WTC11 (cell line): Measurements from ENCODE around the gene PSMC3. TPM values are rescaled to one million over a fixed set of nuclear protein-coding genes. Genes with fewer than 3 reads are reported as not detected.

Experiments
- ATAC-seq: fragments of 200-7000 bp; cut with Tn5 transposase; 2 replicates; pipeline ENCODE4 v1.10.0; 2021; ENCODE audit warnings: mild to moderate bottlenecking, moderate library complexity
- CTCF ChIA-PET: fragments of 300-600 bp; sonication (Branson Sonifier 250); formaldehyde crosslinking; loops from one replicate; lab custom pipeline; 2021; ENCODE audit warnings: antibody characterized with exemption; lab: Charles Lee
- POLR2A ChIA-PET: fragments of 350-600 bp; sonication (Branson Sonifier 250); formaldehyde crosslinking; loops from one replicate; lab custom pipeline; 2021; ENCODE audit warnings: antibody characterized with exemption; lab: Charles Lee
- DNase-seq: peaks from one replicate; pipeline ENCODE4 v3.0.0; 2021; ENCODE audit warnings: low spot score
- H3K27ac Mint-ChIP-seq: 2 replicates; pipeline ENCODE4 v1.8.0; 2021; ENCODE audit warnings: mixed read lengths
- H3K27me3 Mint-ChIP-seq: 2 replicates; pipeline ENCODE4 v1.8.0; 2021; ENCODE audit warnings: low read depth, mild to moderate bottlenecking, moderate library complexity, mixed read lengths
- H3K36me3 Mint-ChIP-seq: 2 replicates; pipeline ENCODE4 v1.8.0; 2021; ENCODE audit warnings: mixed read lengths
- H3K4me1 Mint-ChIP-seq: 2 replicates; pipeline ENCODE4 v1.8.0; 2022; ENCODE audit warnings: mixed read lengths
- H3K4me3 Mint-ChIP-seq: 2 replicates; pipeline ENCODE4 v1.8.0; 2021; ENCODE audit warnings: mild to moderate bottlenecking, moderate library complexity, mixed read lengths
- H3K9me3 Mint-ChIP-seq: 2 replicates; pipeline ENCODE4 v1.8.0; 2021; ENCODE audit warnings: mixed read lengths
- E2F1 ChIP-seq: sonication (generic); formaldehyde crosslinking; IDR thresholded peaks from 2 replicates; pipeline ENCODE4 v1.8.0; 2022; ENCODE audit warnings: mild to moderate bottlenecking, missing genetic modification reagents
- ERG ChIP-seq: fragments of 250-450 bp; sonication (Bioruptor Pico); IDR thresholded peaks from 2 replicates; pipeline ENCODE4 v1.8.0; 2021; ENCODE audit warnings: mild to moderate bottlenecking
- JUN ChIP-seq: sonication (generic); formaldehyde crosslinking; IDR thresholded peaks from 2 replicates; pipeline ENCODE4 v1.8.0; 2023; ENCODE audit warnings: mild to moderate bottlenecking, missing genetic modification reagents
- MYBL2 ChIP-seq: sonication (generic); formaldehyde crosslinking; IDR thresholded peaks from 2 replicates; pipeline ENCODE4 v1.8.1; 2023; ENCODE audit warnings: mild to moderate bottlenecking, moderate library complexity, missing genetic modification reagents
- NR2C2 ChIP-seq: sonication (generic); formaldehyde crosslinking; IDR thresholded peaks from 2 replicates; pipeline ENCODE4 v1.8.0; 2022; ENCODE audit warnings: mild to moderate bottlenecking, missing genetic modification reagents
- USF1 ChIP-seq: sonication (generic); formaldehyde crosslinking; IDR thresholded peaks from 2 replicates; pipeline ENCODE4 v1.8.0; 2022; ENCODE audit warnings: mild to moderate bottlenecking, missing genetic modification reagents
- ZNF138 ChIP-seq: sonication (generic); formaldehyde crosslinking; conservative IDR thresholded peaks from 2 replicates; pipeline ENCODE4 v1.8.1; 2022; ENCODE audit warnings: mild to moderate bottlenecking, moderate library complexity, missing genetic modification reagents
- ZNF416 ChIP-seq: fragments of 250-450 bp; sonication (Bioruptor Pico); IDR thresholded peaks from 2 replicates; pipeline ENCODE4 v1.9.0; 2021; ENCODE audit warnings: mild to moderate bottlenecking, inconsistent platforms
- ZNF532 ChIP-seq: fragments of 250-450 bp; sonication (Bioruptor Pico); IDR thresholded peaks from 2 replicates; pipeline ENCODE4 v1.9.0; 2021; ENCODE audit warnings: mild to moderate bottlenecking, borderline replicate concordance
- total RNA-seq: library from RNA; stranded (reverse); gene quantifications from 3 replicates; pipeline ENCODE4 v1.2.3, GENCODE V29; 2021
- TF ChIP-seq, protein P1 (sequence below): sonication (generic); formaldehyde crosslinking; IDR thresholded peaks from 2 replicates; pipeline ENCODE4 v1.8.1; 2022; ENCODE audit warnings: mild to moderate bottlenecking, moderate library complexity, missing genetic modification reagents
- TF ChIP-seq, protein P2 (sequence below): sonication (generic); formaldehyde crosslinking; IDR thresholded peaks from 2 replicates; pipeline ENCODE4 v1.8.1; 2023; ENCODE audit warnings: mild to moderate bottlenecking, missing genetic modification reagents
- TF ChIP-seq, protein P3 (sequence below): sonication (generic); formaldehyde crosslinking; IDR thresholded peaks from 2 replicates; pipeline ENCODE4 v1.8.0; 2022; ENCODE audit warnings: mild to moderate bottlenecking, missing genetic modification reagents
- TF ChIP-seq, protein P4 (sequence below): fragments of 250-450 bp; sonication (Bioruptor Pico); conservative IDR thresholded peaks from 2 replicates; pipeline ENCODE4 v1.9.0; 2021; ENCODE audit warnings: mild to moderate bottlenecking
- TF ChIP-seq, protein P5 (sequence below): sonication (generic); formaldehyde crosslinking; IDR thresholded peaks from 2 replicates; pipeline ENCODE4 v1.8.1; 2022; ENCODE audit warnings: missing genetic modification reagents, borderline replicate concordance
- TF ChIP-seq, protein P6 (sequence below): sonication (generic); formaldehyde crosslinking; IDR thresholded peaks from 2 replicates; pipeline ENCODE4 v1.8.1; 2022; ENCODE audit warnings: low read depth, missing genetic modification reagents, borderline replicate concordance
- TF ChIP-seq, protein P7 (sequence below): sonication (generic); formaldehyde crosslinking; IDR thresholded peaks from 2 replicates; pipeline ENCODE4 v1.8.1; 2022; ENCODE audit warnings: low read depth, mild to moderate bottlenecking, moderate library complexity, missing genetic modification reagents, borderline replicate concordance

The PSMC3 gene
- total RNA-seq, 1 experiment from 2014 or later, result 162 TPM

DNA sequence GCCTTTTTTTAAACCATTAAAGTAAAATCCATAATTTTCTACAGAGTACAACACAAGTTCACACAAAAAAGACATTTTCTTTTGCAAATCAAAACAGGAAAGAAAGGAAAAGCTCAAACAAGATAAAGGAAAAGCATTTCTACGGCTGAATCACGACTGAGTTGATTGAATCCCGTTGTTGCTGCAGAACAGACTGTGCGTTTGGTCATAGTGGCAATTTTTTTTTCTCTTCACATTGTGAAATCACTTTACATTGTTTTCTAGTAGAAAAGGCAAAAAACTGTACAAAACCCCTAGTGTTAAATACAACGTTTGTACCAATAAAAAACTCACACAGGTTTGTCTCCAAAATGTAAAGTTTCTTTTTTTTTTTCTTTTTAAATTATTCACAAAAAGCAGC lies 40.0 kb upstream of the PSMC3 start (continued):
- no peak for TF ChIP-seq ZNF532 (CRISPR knock-in tag)
- TF ChIP-seq, protein P1, sequence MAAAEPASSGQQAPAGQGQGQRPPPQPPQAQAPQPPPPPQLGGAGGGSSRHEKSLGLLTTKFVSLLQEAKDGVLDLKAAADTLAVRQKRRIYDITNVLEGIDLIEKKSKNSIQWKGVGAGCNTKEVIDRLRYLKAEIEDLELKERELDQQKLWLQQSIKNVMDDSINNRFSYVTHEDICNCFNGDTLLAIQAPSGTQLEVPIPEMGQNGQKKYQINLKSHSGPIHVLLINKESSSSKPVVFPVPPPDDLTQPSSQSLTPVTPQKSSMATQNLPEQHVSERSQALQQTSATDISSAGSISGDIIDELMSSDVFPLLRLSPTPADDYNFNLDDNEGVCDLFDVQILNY (CRISPR knock-in tag), result no peak
- no peak for TF ChIP-seq MYBL2 (CRISPR knock-in tag)
- no peak for TF ChIP-seq NR2C2 (CRISPR knock-in tag)
- TF ChIP-seq JUN (CRISPR knock-in tag), result no peak
- no peak for TF ChIP-seq ZNF416 (CRISPR knock-in tag)
- TF ChIP-seq E2F1, result no peak
- TF ChIP-seq ERG (CRISPR knock-in tag), result no peak
- TF ChIP-seq, protein P2, sequence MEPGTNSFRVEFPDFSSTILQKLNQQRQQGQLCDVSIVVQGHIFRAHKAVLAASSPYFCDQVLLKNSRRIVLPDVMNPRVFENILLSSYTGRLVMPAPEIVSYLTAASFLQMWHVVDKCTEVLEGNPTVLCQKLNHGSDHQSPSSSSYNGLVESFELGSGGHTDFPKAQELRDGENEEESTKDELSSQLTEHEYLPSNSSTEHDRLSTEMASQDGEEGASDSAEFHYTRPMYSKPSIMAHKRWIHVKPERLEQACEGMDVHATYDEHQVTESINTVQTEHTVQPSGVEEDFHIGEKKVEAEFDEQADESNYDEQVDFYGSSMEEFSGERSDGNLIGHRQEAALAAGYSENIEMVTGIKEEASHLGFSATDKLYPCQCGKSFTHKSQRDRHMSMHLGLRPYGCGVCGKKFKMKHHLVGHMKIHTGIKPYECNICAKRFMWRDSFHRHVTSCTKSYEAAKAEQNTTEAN, result no peak
- no peak for TF ChIP-seq ZNF138 (CRISPR knock-in tag)

GRCh38 chr11:47464483-47464882 lies 38.2 kb upstream of the PSMC3 start:
- POLR2A ChIA-PET, result no interaction called here
- CTCF ChIA-PET, result interaction anchor here (3.0 kb wide), 1 partner anchor 10 kb away, joined by 17 read pairs; no protein-coding TSS in a partner anchor
- Mint-ChIP-seq H3K27ac (no peak overlapping the region), H3K27me3 (no peaks in the 10 kb centered on the region), H3K36me3 (peaks cover 9% of the 10 kb centered on the region), H3K4me1 (peaks cover 48% of the 10 kb centered on the region), H3K4me3 (no peak overlapping the region), H3K9me3 (no peaks in the 10 kb centered on the region)
- peak; percentile 20 for DNase-seq
- peak; percentile 32 for ATAC-seq
- TF ChIP-seq, protein P3, sequence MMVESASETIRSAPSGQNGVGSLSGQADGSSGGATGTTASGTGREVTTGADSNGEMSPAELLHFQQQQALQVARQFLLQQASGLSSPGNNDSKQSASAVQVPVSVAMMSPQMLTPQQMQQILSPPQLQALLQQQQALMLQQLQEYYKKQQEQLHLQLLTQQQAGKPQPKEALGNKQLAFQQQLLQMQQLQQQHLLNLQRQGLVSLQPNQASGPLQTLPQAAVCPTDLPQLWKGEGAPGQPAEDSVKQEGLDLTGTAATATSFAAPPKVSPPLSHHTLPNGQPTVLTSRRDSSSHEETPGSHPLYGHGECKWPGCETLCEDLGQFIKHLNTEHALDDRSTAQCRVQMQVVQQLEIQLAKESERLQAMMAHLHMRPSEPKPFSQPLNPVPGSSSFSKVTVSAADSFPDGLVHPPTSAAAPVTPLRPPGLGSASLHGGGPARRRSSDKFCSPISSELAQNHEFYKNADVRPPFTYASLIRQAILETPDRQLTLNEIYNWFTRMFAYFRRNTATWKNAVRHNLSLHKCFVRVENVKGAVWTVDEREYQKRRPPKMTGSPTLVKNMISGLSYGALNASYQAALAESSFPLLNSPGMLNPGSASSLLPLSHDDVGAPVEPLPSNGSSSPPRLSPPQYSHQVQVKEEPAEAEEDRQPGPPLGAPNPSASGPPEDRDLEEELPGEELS (CRISPR knock-in tag), result no peak
- TF ChIP-seq, protein P4, sequence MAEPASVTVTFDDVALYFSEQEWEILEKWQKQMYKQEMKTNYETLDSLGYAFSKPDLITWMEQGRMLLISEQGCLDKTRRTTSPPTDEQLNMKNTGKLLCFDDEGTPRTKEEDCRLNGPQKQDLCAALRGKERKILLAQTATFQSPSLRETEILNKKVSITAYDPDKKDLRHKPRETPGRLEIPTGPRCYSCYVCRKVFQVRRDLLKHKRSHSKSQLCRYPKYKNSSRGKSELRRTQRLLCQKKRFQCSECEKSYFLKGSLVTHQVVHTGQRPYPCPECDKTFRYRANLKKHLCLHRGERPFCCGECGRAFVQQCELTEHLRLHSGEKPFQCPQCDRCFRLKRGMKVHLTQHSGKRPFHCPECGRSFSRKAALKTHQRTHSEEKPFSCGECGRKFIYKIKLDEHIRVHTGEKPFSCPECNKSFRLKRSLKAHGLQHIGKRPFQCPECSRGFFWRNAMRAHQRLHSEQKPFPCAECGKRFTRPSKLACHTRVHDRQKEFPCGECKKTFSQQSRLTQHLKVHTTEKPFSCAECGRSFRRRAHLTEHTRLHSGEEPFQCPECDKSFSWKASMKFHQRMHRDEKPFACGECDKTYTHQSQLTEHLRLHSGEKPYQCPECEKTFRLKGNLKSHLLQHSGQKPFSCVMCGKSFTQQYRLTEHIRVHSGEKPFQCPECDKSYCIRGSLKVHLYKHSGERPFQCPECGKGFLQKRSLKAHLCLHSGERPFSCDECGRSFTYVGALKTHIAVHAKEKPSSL (CRISPR knock-in tag), result no peak
- TF ChIP-seq, protein P5, sequence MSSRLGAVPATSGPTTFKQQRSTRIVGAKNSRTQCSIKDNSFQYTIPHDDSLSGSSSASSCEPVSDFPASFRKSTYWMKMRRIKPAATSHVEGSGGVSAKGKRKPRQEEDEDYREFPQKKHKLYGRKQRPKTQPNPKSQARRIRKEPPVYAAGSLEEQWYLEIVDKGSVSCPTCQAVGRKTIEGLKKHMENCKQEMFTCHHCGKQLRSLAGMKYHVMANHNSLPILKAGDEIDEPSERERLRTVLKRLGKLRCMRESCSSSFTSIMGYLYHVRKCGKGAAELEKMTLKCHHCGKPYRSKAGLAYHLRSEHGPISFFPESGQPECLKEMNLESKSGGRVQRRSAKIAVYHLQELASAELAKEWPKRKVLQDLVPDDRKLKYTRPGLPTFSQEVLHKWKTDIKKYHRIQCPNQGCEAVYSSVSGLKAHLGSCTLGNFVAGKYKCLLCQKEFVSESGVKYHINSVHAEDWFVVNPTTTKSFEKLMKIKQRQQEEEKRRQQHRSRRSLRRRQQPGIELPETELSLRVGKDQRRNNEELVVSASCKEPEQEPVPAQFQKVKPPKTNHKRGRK (CRISPR knock-in tag), result no peak
- TF ChIP-seq ZNF416 (CRISPR knock-in tag) (no peak), USF1 (no peak)
- TF ChIP-seq, protein P6, sequence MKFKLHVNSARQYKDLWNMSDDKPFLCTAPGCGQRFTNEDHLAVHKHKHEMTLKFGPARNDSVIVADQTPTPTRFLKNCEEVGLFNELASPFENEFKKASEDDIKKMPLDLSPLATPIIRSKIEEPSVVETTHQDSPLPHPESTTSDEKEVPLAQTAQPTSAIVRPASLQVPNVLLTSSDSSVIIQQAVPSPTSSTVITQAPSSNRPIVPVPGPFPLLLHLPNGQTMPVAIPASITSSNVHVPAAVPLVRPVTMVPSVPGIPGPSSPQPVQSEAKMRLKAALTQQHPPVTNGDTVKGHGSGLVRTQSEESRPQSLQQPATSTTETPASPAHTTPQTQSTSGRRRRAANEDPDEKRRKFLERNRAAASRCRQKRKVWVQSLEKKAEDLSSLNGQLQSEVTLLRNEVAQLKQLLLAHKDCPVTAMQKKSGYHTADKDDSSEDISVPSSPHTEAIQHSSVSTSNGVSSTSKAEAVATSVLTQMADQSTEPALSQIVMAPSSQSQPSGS (CRISPR knock-in tag), result no peak
- TF ChIP-seq, protein P7, sequence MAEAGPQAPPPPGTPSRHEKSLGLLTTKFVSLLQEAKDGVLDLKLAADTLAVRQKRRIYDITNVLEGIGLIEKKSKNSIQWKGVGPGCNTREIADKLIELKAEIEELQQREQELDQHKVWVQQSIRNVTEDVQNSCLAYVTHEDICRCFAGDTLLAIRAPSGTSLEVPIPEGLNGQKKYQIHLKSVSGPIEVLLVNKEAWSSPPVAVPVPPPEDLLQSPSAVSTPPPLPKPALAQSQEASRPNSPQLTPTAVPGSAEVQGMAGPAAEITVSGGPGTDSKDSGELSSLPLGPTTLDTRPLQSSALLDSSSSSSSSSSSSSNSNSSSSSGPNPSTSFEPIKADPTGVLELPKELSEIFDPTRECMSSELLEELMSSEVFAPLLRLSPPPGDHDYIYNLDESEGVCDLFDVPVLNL (CRISPR knock-in tag), result no peak
